HUES64 (cell line): ENCODE results near the gene ZMIZ1.

ENCODE experiments used
- H3K27ac ChIP-seq: 2 replicates; pipeline ENCODE4 v1.7.0; 2013; ENCODE audit warnings: low read depth, low read length, inconsistent platforms
- H3K27me3 ChIP-seq: 2 replicates; pipeline ENCODE4 v1.6.1; 2013; ENCODE audit warnings: mild to moderate bottlenecking, low read length; ENCODE audit not compliant: insufficient read depth
- H3K36me3 ChIP-seq: 2 replicates; pipeline ENCODE4 v1.6.1; 2013; ENCODE audit warnings: mild to moderate bottlenecking, low read length; ENCODE audit not compliant: insufficient read depth
- H3K4me1 ChIP-seq: 2 replicates; pipeline ENCODE4 v1.6.1; 2013; ENCODE audit warnings: mild to moderate bottlenecking, low read length, moderate library complexity; ENCODE audit not compliant: insufficient read depth
- H3K4me3 ChIP-seq: 2 replicates; pipeline ENCODE4 v1.5.1; 2013; ENCODE audit warnings: mild to moderate bottlenecking, low read length, moderate library complexity
- H3K9ac ChIP-seq: 2 replicates; pipeline ENCODE4 v1.6.1; 2013; ENCODE audit warnings: mild to moderate bottlenecking, low read depth, low read length
- H3K9me3 ChIP-seq: 2 replicates; pipeline ENCODE4 v1.6.1; 2013; ENCODE audit warnings: low read depth, low read length; ENCODE audit not compliant: insufficient read depth
- WGBS: fragments of 150-250, 120-280 bp; methylation state at CpG from one replicate; pipeline ENCODE4 v1.1.7; 2013; ENCODE audit warnings: missing lambda C conversion rate; 5-methylcytosine and 5-hydroxymethylcytosine counted together

ZMIZ1 gene

GRCh38 chr10:79158402-79159097 lies 89.8 kb downstream of the ZMIZ1 start:
- WGBS: 71% methylated on average over 8 of the region's 9 CpGs
- 0 out of 2 replicates have a peak, but pooled peaks cover 3% of the 10 kb centered on the region for H3K36me3 ChIP-seq
- no peak overlapping the region for H3K4me3 ChIP-seq
- H3K9me3 ChIP-seq: no peaks in the 10 kb centered on the region
- H3K27me3 ChIP-seq: no peaks in the 10 kb centered on the region
- peak overlapping the region; percentile 67 for H3K9ac ChIP-seq
- peak overlapping the region; percentile 91 for H3K27ac ChIP-seq
- peaks cover 42% of the 10 kb centered on the region for H3K4me1 ChIP-seq

GRCh38 chr10:79159141-79159651 lies 90.4 kb downstream of the ZMIZ1 start:
- Histone ChIP-seq H3K9ac (peak overlapping the region; percentile 39), H3K4me3 (no peak overlapping the region), H3K4me1 (peaks cover 42% of the 10 kb centered on the region)

GRCh38 chr10:79159785-79160184 lies 91.0 kb downstream of the ZMIZ1 start:
- WGBS: 94% methylated on average over 15 of the region's 15 CpGs

More at GRCh38 chr10:79159141-79159651, 90.4 kb downstream of the ZMIZ1 start:
- Histone ChIP-seq H3K9me3 (no peaks in the 10 kb centered on the region), H3K27me3 (no peaks in the 10 kb centered on the region), H3K27ac (peak overlapping the region; percentile 45), H3K36me3 (0 out of 2 replicates have a peak, but pooled peaks cover 3% of the 10 kb centered on the region)
- WGBS: 81% methylated on average over 18 of the region's 18 CpGs

GRCh38 chr10:79160191-79160590 lies 91.4 kb downstream of the ZMIZ1 start:
- WGBS: 95% methylated on average over 4 of the region's 4 CpGs
- H3K9me3 ChIP-seq: no peaks in the 10 kb centered on the region
- no peak overlapping the region for H3K4me3 ChIP-seq
- H3K4me1 ChIP-seq: peaks cover 40% of the 10 kb centered on the region
- H3K36me3 ChIP-seq: 0 out of 2 replicates have a peak, but pooled peaks cover 3% of the 10 kb centered on the region
- H3K9ac ChIP-seq: no peak overlapping the region
- no peaks in the 10 kb centered on the region for H3K27me3 ChIP-seq
- H3K27ac ChIP-seq: no peak overlapping the region

More at GRCh38 chr10:79159785-79160184, 91.0 kb downstream of the ZMIZ1 start:
- H3K9ac ChIP-seq: no peak overlapping the region
- H3K9me3 ChIP-seq: no peaks in the 10 kb centered on the region
- no peak overlapping the region for H3K27ac ChIP-seq
- 0 out of 2 replicates have a peak, but pooled peaks cover 3% of the 10 kb centered on the region for H3K36me3 ChIP-seq
- no peaks in the 10 kb centered on the region for H3K27me3 ChIP-seq
- H3K4me3 ChIP-seq: no peak overlapping the region
- H3K4me1 ChIP-seq: peaks cover 42% of the 10 kb centered on the region

GRCh38 chr10:79161557-79161956 lies 92.8 kb downstream of the ZMIZ1 start:
- H3K27me3 ChIP-seq: no peaks in the 10 kb centered on the region
- H3K27ac ChIP-seq: no peak overlapping the region
- no peaks in the 10 kb centered on the region for H3K9me3 ChIP-seq
- WGBS: 77% methylated on average over 5 of the region's 5 CpGs
- peaks cover 4% of the 10 kb centered on the region; the same call in 1 of the 2 replicates for H3K36me3 ChIP-seq
- no peak overlapping the region for H3K9ac ChIP-seq
- H3K4me1 ChIP-seq: peaks cover 30% of the 10 kb centered on the region
- H3K4me3 ChIP-seq: no peak overlapping the region

- no peak overlapping the region for H3K9ac ChIP-seq
- H3K9me3 ChIP-seq: no peaks in the 10 kb centered on the region
- H3K4me3 ChIP-seq: no peak overlapping the region
- no peaks in the 10 kb centered on the region for H3K27me3 ChIP-seq
- no peak overlapping the region for H3K27ac ChIP-seq
- H3K4me1 ChIP-seq: peaks cover 26% of the 10 kb centered on the region
- H3K36me3 ChIP-seq: peaks cover 8% of the 10 kb centered on the region
- 96% methylated on average over 12 of the region's 12 CpGs for WGBS
Observed at GRCh38 chr10:79162022-79162421, 93.3 kb downstream of the ZMIZ1 start.

- H3K4me3 ChIP-seq: no peak overlapping the region
- peaks cover 16% of the 10 kb centered on the region for H3K4me1 ChIP-seq
- no peak overlapping the region for H3K9ac ChIP-seq
- WGBS: 89% methylated on average over 17 of the region's 17 CpGs
- no peak overlapping the region for H3K27ac ChIP-seq
- peaks cover 10% of the 10 kb centered on the region for H3K36me3 ChIP-seq
- H3K27me3 ChIP-seq: no peaks in the 10 kb centered on the region
- no peaks in the 10 kb centered on the region for H3K9me3 ChIP-seq
Observed at GRCh38 chr10:79162861-79163665, 94.3 kb downstream of the ZMIZ1 start.

- 92% methylated on average over 8 of the region's 8 CpGs for WGBS
- Histone ChIP-seq H3K4me3 (no peak overlapping the region), H3K36me3 (peaks cover 10% of the 10 kb centered on the region), H3K9me3 (no peaks in the 10 kb centered on the region), H3K27ac (no peak overlapping the region), H3K4me1 (peaks cover 11% of the 10 kb centered on the region), H3K27me3 (no peaks in the 10 kb centered on the region), H3K9ac (no peak overlapping the region)
Observed at GRCh38 chr10:79163666-79163975, 94.9 kb downstream of the ZMIZ1 start.

GRCh38 chr10:79164075-79164474 lies 95.3 kb downstream of the ZMIZ1 start:
- Histone ChIP-seq H3K9ac (no peak overlapping the region), H3K4me3 (no peak overlapping the region), H3K4me1 (peaks cover 6% of the 10 kb centered on the region; the same call in 1 of the 2 replicates), H3K27ac (no peak overlapping the region), H3K36me3 (peaks cover 10% of the 10 kb centered on the region), H3K27me3 (no peaks in the 10 kb centered on the region), H3K9me3 (no peaks in the 10 kb centered on the region)
- 90% methylated on average over 9 of the region's 9 CpGs for WGBS

- H3K27me3 ChIP-seq: no peaks in the 10 kb centered on the region
- H3K4me3 ChIP-seq: no peak overlapping the region
- 84% methylated on average over 11 of the region's 11 CpGs for WGBS
- H3K36me3 ChIP-seq: peaks cover 17% of the 10 kb centered on the region
- H3K27ac ChIP-seq: no peak overlapping the region
- no peaks in the 10 kb centered on the region for H3K9me3 ChIP-seq
- no peaks in the 10 kb centered on the region for H3K4me1 ChIP-seq
- H3K9ac ChIP-seq: no peak overlapping the region
Observed at GRCh38 chr10:79165070-79165778, 96.5 kb downstream of the ZMIZ1 start.

GRCh38 chr10:79166312-79166721 lies 97.6 kb downstream of the ZMIZ1 start:
- H3K4me3 ChIP-seq: no peak overlapping the region
- H3K4me1 ChIP-seq: no peaks in the 10 kb centered on the region
- H3K9me3 ChIP-seq: no peaks in the 10 kb centered on the region
- no peak overlapping the region for H3K27ac ChIP-seq
- no peak overlapping the region for H3K9ac ChIP-seq
- H3K27me3 ChIP-seq: no peaks in the 10 kb centered on the region
- H3K36me3 ChIP-seq: peaks cover 17% of the 10 kb centered on the region
- 89% methylated on average over 6 of the region's 7 CpGs for WGBS
